Islet of Langerhans (tissue), 1 donor: ENCODE measurements around the gene MYOF.
"Not testable (repeated sequence)": the region's sequence is repeated elsewhere in the genome, so short reads cannot be mapped to it uniquely, and the experiment has no call there.

Experiments
- FAIRE-seq: peaks from one replicate; lab custom pipeline; 2011; peaks lifted over from hg19 to GRCh38; lab: Jason Lieb, UNC

Gene MYOF

GRCh38 chr10:93454146-93454545 is 28.0 kb downstream of the MYOF start:
- no peak for FAIRE-seq

- FAIRE-seq: no peak
Observed at GRCh38 chr10:93452143-93452542, 30.0 kb downstream of the MYOF start.

- no peak for FAIRE-seq
Observed at GRCh38 chr10:93451244-93451947, 30.7 kb downstream of the MYOF start.

- no peak for FAIRE-seq
Observed at GRCh38 chr10:93447970-93448369, 34.2 kb downstream of the MYOF start.

- no peak for FAIRE-seq
Observed at GRCh38 chr10:93447019-93447418, 35.1 kb downstream of the MYOF start.

- no peak for FAIRE-seq
Observed at GRCh38 chr10:93445978-93446720, 36.0 kb downstream of the MYOF start.

- peak; percentile 79 for FAIRE-seq
Observed at GRCh38 chr10:93445097-93445960, 36.8 kb downstream of the MYOF start.

GRCh38 chr10:93443481-93443880 is 38.7 kb downstream of the MYOF start:
- FAIRE-seq: no peak

- not testable (repeated sequence) for FAIRE-seq
Observed at GRCh38 chr10:93442721-93443120, 39.4 kb downstream of the MYOF start.

GRCh38 chr10:93440591-93441091 is 41.5 kb downstream of the MYOF start:
- FAIRE-seq: no peak

- no peak for FAIRE-seq
Observed at GRCh38 chr10:93438613-93439253, 43.4 kb downstream of the MYOF start.

GRCh38 chr10:93437946-93438612 is 44.1 kb downstream of the MYOF start:
- FAIRE-seq: no peak

GRCh38 chr10:93437086-93437945 is 44.8 kb downstream of the MYOF start:
- peak; percentile 56 for FAIRE-seq

GRCh38 chr10:93436591-93437085 is 45.5 kb downstream of the MYOF start:
- peak; percentile 90 for FAIRE-seq

- no peak for FAIRE-seq
Observed at GRCh38 chr10:93435621-93436397, 46.3 kb downstream of the MYOF start.

- FAIRE-seq: no peak
Observed at GRCh38 chr10:93434991-93435491, 47.1 kb downstream of the MYOF start.

GRCh38 chr10:93431361-93431760 is 50.8 kb downstream of the MYOF start:
- no peak for FAIRE-seq

- no peak for FAIRE-seq
Observed at GRCh38 chr10:93425861-93426260, 56.3 kb downstream of the MYOF start.

GRCh38 chr10:93422118-93422517 is 60.0 kb downstream of the MYOF start:
- no peak for FAIRE-seq
